ENCODE results near the gene JAKMIP1. TPM values are rescaled to one million over a fixed set of nuclear protein-coding genes. Genes with fewer than 3 reads are reported as not detected.

JAKMIP1 gene
- total RNA-seq, 1 donor from 2014 or later = 0.13 TPM

DNA sequence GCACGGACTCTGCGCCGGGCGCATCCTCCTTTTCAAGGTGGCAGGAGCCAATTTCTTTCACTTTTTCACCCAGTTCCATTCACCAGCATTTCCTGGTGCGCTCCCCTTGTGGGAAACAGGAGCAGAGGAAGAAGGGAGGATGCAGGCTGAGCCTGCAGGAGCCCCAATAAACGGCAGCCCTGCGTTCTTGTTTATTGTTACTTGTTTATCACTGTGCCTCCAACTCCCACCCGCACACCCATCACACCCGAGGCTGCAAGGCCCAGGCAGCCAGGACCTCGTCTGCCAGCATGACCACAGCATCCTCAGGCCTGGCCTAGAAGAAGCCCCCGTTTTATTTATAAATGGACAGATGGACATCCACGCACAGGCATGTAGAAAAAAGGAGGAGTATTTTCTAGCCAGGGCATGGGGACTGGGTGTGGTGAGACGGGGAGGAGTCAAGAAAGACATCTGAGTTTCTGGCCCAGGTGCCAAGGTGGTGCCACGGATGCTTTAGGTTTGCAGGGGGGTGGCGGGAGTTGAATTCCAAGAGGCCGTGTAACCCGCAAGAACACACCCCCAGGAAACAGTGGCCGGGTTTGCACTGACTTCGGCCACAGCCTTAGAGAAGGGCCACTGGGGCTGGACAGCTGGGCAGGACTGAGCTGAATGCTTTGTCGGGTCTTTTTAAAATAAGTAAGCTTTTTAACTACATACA lies 51.7 kb downstream of the JAKMIP1 start:
- H3K36me3 Mint-ChIP-seq (ENCODE audit: low read depth) = no peaks in the 10 kb centered on the region
- no peaks in the 10 kb centered on the region for H3K4me1 Mint-ChIP-seq
- no peak overlapping the region for H3K4me3 Mint-ChIP-seq
- ChIA-PET POLR2A (no interaction called here), CTCF (no interaction called here)
- H3K27ac Mint-ChIP-seq = no peak overlapping the region
- no peaks in the 10 kb centered on the region for H3K9me3 Mint-ChIP-seq
- DNase-seq (no peak), ATAC-seq (ENCODE audit: low read depth) (no peak)
- H3K27me3 Mint-ChIP-seq = no peaks in the 10 kb centered on the region
- intact Hi-C loops (cut with micrococcal nuclease) = no loop called here
- TF ChIP-seq, protein P1, sequence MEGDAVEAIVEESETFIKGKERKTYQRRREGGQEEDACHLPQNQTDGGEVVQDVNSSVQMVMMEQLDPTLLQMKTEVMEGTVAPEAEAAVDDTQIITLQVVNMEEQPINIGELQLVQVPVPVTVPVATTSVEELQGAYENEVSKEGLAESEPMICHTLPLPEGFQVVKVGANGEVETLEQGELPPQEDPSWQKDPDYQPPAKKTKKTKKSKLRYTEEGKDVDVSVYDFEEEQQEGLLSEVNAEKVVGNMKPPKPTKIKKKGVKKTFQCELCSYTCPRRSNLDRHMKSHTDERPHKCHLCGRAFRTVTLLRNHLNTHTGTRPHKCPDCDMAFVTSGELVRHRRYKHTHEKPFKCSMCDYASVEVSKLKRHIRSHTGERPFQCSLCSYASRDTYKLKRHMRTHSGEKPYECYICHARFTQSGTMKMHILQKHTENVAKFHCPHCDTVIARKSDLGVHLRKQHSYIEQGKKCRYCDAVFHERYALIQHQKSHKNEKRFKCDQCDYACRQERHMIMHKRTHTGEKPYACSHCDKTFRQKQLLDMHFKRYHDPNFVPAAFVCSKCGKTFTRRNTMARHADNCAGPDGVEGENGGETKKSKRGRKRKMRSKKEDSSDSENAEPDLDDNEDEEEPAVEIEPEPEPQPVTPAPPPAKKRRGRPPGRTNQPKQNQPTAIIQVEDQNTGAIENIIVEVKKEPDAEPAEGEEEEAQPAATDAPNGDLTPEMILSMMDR (IDR thresholded peaks at IDR 0.05) = no peak

DNA sequence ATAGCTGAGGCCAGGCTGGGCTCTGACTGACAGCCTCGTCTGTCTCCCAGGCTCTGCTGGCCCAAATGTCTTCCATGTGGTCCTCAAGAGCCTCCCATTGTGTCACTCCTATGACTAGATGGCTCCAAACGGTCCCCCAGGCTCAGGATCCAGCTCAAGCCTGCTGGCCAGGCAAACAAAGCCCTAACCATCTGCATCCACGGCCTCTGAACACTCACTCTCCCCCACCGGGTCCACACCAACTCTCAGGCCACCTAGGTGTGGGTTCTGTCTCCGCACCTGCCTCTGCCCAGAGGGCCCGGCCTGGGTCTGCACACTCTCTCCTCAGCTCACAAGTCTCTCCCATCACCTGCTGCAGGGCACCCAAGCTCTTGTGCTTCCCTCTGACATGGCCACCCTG lies 52.9 kb downstream of the JAKMIP1 start:
- Mint-ChIP-seq H3K27ac (no peak overlapping the region), H3K9me3 (no peaks in the 10 kb centered on the region), H3K27me3 (no peaks in the 10 kb centered on the region), H3K36me3 (ENCODE audit: low read depth) (no peaks in the 10 kb centered on the region), H3K4me3 (no peak overlapping the region), H3K4me1 (no peaks in the 10 kb centered on the region)
- TF ChIP-seq, protein P1 (IDR thresholded peaks at IDR 0.05) = no peak
- intact Hi-C loops (cut with micrococcal nuclease) = no loop called here
- DNase-seq = no peak
- no peak for ATAC-seq (ENCODE audit: low read depth)
- CTCF ChIA-PET = no interaction called here
- POLR2A ChIA-PET = no interaction called here

DNA sequence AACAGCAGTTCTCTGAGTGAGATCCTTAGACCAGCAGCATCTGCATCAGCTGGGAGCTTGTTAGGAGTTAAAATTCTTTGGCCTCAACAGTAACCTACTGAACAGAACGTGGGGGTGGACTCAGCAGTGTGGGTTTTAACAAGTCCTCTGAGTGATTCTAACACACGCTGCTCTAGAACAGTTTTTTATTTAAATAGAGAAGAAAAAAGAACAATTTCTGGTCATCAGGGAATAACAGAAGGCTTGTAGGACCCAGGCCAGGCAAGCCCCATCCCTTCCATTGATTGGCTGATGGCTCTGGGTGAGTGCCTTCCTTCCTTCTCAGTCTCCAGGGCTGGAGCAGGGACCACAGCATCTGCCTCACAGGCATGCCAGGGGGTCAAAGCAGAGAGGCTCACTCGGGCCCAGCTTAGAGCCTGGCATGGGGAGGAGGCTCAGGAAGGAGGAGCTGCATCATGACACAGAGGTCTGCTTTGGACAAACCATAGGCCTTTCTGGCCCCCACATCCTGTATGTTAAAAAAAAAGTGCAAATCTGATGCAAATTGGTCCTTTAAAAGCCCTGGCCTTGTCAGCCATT lies 56.7 kb downstream of the JAKMIP1 start:
- TF ChIP-seq, protein P1 (IDR thresholded peaks at IDR 0.05) = no peak
- Mint-ChIP-seq H3K4me1 (no peaks in the 10 kb centered on the region), H3K4me3 (no peak overlapping the region), H3K9me3 (no peaks in the 10 kb centered on the region), H3K36me3 (ENCODE audit: low read depth) (no peaks in the 10 kb centered on the region), H3K27ac (no peak overlapping the region), H3K27me3 (no peaks in the 10 kb centered on the region)
- no peak for DNase-seq
- POLR2A ChIA-PET = no interaction called here
- ATAC-seq (ENCODE audit: low read depth) = no peak
- CTCF ChIA-PET = no interaction called here
- intact Hi-C loops (cut with micrococcal nuclease) = no loop called here

DNA sequence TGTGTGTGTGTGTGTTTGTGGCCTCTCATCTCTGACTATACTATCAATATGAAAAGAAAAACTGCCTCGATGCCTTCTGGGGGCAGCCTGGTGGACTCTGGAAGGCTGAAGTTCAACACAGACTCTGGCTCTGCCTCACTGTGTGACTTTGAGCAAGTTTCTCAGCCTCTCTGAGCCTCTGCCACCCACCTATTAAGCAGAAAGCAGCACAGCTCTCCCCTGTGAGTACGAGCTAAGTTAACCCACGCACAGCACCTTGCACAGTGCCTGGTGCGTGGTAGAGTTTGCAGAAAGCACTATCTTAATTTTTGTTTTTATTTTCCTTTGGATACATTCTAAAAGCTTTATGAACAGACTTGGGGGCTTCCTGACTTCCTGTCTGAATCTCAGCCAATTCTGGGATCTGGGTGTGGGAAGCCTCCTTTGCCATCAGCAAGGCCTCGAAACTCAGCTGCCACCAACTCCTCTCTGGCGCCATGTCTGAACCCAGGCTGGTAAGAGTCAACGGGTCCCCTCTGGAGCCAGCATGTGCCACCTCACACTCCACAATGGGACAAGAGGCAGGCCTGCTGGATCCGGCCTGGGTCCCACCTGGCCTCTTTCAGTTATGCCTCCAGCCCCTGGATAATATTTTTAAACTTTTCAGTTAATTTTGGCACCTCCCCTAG lies 57.3 kb downstream of the JAKMIP1 start:
- POLR2A ChIA-PET = no interaction called here
- DNase-seq (no peak), ATAC-seq (ENCODE audit: low read depth) (no peak)
- intact Hi-C loops (cut with micrococcal nuclease) = no loop called here
- H3K9me3 Mint-ChIP-seq = no peaks in the 10 kb centered on the region
- no peak overlapping the region for H3K4me3 Mint-ChIP-seq
- H3K36me3 Mint-ChIP-seq (ENCODE audit: low read depth) = no peaks in the 10 kb centered on the region
- no peaks in the 10 kb centered on the region for H3K4me1 Mint-ChIP-seq
- H3K27me3 Mint-ChIP-seq = no peaks in the 10 kb centered on the region
- CTCF ChIA-PET = no interaction called here
- H3K27ac Mint-ChIP-seq = no peak overlapping the region
- TF ChIP-seq, protein P1 (IDR thresholded peaks at IDR 0.05) = no peak

DNA sequence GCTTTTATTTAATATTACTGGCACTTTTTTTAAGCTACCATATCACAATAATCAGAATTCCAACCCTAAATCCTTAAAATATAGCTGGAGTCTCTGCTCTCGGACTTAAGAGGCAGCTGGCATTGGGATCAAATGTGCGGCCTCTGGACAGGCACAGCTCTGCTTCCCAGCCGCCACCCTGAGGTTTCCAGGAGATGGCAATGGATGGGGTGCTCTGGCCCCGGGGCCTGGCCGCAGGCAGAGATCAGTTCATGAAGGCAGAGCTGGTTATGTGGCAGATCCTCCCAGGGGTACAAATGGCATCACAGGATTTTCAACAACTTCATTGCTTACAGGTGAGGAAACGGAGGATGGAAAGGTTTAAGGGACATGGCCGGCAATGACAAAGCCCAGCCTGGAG lies 57.8 kb downstream of the JAKMIP1 start:
- TF ChIP-seq, protein P1 (IDR thresholded peaks at IDR 0.05) = no peak
- intact Hi-C loops (cut with micrococcal nuclease) = no loop called here
- Mint-ChIP-seq H3K36me3 (ENCODE audit: low read depth) (no peaks in the 10 kb centered on the region), H3K9me3 (no peaks in the 10 kb centered on the region), H3K27me3 (no peaks in the 10 kb centered on the region), H3K4me3 (no peak overlapping the region), H3K4me1 (no peaks in the 10 kb centered on the region), H3K27ac (no peak overlapping the region)
- CTCF ChIA-PET = no interaction called here
- no peak for ATAC-seq (ENCODE audit: low read depth)
- POLR2A ChIA-PET = no interaction called here
- DNase-seq = no peak

All from activated B cell treated with CpG ODN at 0.5 μM for 24 hours (primary cell).